HepG2 (cell line): ENCODE results near the gene PID1. TPM values are rescaled to one million over a fixed set of nuclear protein-coding genes. Genes with fewer than 3 reads are reported as not detected.
A peak's percentile ranks its signal among the peaks of the same experiment; 100 is the strongest.

Source experiments
- BCL3 ChIP-seq: sonication (generic); formaldehyde crosslinking; IDR thresholded peaks from 2 replicates; pipeline ENCODE4 v1.5.1; 2020; ENCODE audit warnings: mild to moderate bottlenecking, missing genetic modification reagents, moderate library complexity
- EEA1 ChIP-seq: sonication (generic); formaldehyde crosslinking; IDR thresholded peaks from 2 replicates; pipeline ENCODE4 v1.5.1; 2020; ENCODE audit warnings: mild to moderate bottlenecking, missing genetic modification reagents, borderline replicate concordance
- GABPB1 ChIP-seq: IDR thresholded peaks from 2 replicates; pipeline ENCODE4 v1.6.1; 2016; ENCODE audit warnings: mild to moderate bottlenecking, missing genetic modification reagents, moderate library complexity, missing compliant biosample characterization
- KAT2B ChIP-seq: fragments of 150-350 bp; IDR thresholded peaks from 2 replicates; pipeline ENCODE4 v1.6.1; 2014; ENCODE audit warnings: low read depth, low read length, borderline replicate concordance
- KLF12 ChIP-seq: sonication (generic); formaldehyde crosslinking; IDR thresholded peaks from 2 replicates; pipeline ENCODE4 v1.4.0; 2020; ENCODE audit warnings: missing genetic modification reagents, borderline replicate concordance
- KLF13 ChIP-seq: sonication (generic); formaldehyde crosslinking; IDR thresholded peaks from 2 replicates; pipeline ENCODE4 v1.4.0; 2020; ENCODE audit warnings: mild to moderate bottlenecking, missing genetic modification reagents
- ONECUT2 ChIP-seq: sonication (generic); formaldehyde crosslinking; IDR thresholded peaks from 2 replicates; pipeline ENCODE4 v1.4.0; 2020; ENCODE audit warnings: missing genetic modification reagents
- POGK ChIP-seq: sonication (generic); formaldehyde crosslinking; conservative IDR thresholded peaks from 2 replicates; pipeline ENCODE4 v1.8.0; 2022; ENCODE audit warnings: mild to moderate bottlenecking, moderate library complexity, missing genetic modification reagents
- RFXANK ChIP-seq: IDR thresholded peaks from 2 replicates; pipeline ENCODE4 v1.6.1; 2016
- SKI ChIP-seq: fragments of 450-650 bp; IDR thresholded peaks from one replicate; pipeline ENCODE4 v1.6.1; 2018; ENCODE audit warnings: mild to moderate bottlenecking; ENCODE audit not compliant: partially characterized antibody
- SKIL ChIP-seq: sonication (generic); formaldehyde crosslinking; IDR thresholded peaks from 2 replicates; pipeline ENCODE4 v1.8.0; 2022; ENCODE audit warnings: missing genetic modification reagents, mild to moderate bottlenecking, moderate library complexity, borderline replicate concordance
- SOX5 ChIP-seq: IDR thresholded peaks from 2 replicates; pipeline ENCODE4 v1.6.1; 2016; ENCODE audit warnings: borderline replicate concordance
- TEAD3 ChIP-seq: optimal IDR thresholded peaks from 2 replicates; pipeline ENCODE3; 2016; ENCODE audit warnings: borderline replicate concordance
- XRCC5 ChIP-seq: fragments of 200-400 bp; formaldehyde crosslinking; optimal IDR thresholded peaks from 2 replicates; pipeline ENCODE3; 2017; ENCODE audit warnings: mild to moderate bottlenecking, low read length
- ZBTB34 ChIP-seq: sonication (generic); formaldehyde crosslinking; IDR thresholded peaks from 2 replicates; pipeline ENCODE4 v1.8.0; 2022; ENCODE audit warnings: mild to moderate bottlenecking, missing genetic modification reagents
- ZBTB46 ChIP-seq: sonication (generic); formaldehyde crosslinking; IDR thresholded peaks from 2 replicates; pipeline ENCODE4 v1.4.0; 2020; ENCODE audit warnings: mild to moderate bottlenecking, missing genetic modification reagents, borderline replicate concordance
- ZNF124 ChIP-seq: sonication (generic); formaldehyde crosslinking; IDR thresholded peaks from 2 replicates; pipeline ENCODE4 v1.4.0; 2020; ENCODE audit warnings: missing genetic modification reagents
- ZNF274 ChIP-seq: sonication (generic); formaldehyde crosslinking; IDR thresholded peaks from 2 replicates; pipeline ENCODE4 v1.5.1; 2020; ENCODE audit warnings: mild to moderate bottlenecking, missing genetic modification reagents
- ZNF326 ChIP-seq: sonication (generic); formaldehyde crosslinking; IDR thresholded peaks from 2 replicates; pipeline ENCODE4 v1.4.0; 2020; ENCODE audit warnings: missing genetic modification reagents, borderline replicate concordance
- ZSCAN31 ChIP-seq: sonication (generic); formaldehyde crosslinking; IDR thresholded peaks from 2 replicates; pipeline ENCODE4 v1.5.0; 2020; ENCODE audit warnings: low read depth, mild to moderate bottlenecking, missing genetic modification reagents
- ZSCAN5A ChIP-seq: sonication (generic); formaldehyde crosslinking; IDR thresholded peaks from 2 replicates; pipeline ENCODE4 v1.8.0; 2022; ENCODE audit warnings: mild to moderate bottlenecking, missing genetic modification reagents, borderline replicate concordance
- polyA plus RNA-seq, 8 experiments: library from polyadenylated mRNA; depleted of rRNA in 3 of 8; stranded (reverse) in 7 of 8; unstranded in 1 of 8; fragments of >200 nt; fragmentation: Illumina TruSeq in 4 of 8; extraction: Trizol in 4 of 8; gene quantifications; 2 replicates each; pipeline versions ENCODE4 v1.2.1 to v1.2.3, GENCODE V29; 2011 to 2016; ENCODE audit warnings: low read depth in 4 of 8, missing spikeins in 1 of 8, mixed read lengths in 1 of 8; ENCODE audit not compliant: insufficient read depth in 1 of 8
- total RNA-seq, 5 experiments: library from RNA; depleted of rRNA; stranded (reverse); fragments of >200 nt; fragmentation: Illumina TruSeq; extraction: Trizol; gene quantifications; 2 replicates each; pipeline ENCODE4 v1.2.3, GENCODE V29; 2016; ENCODE audit warnings: low read depth in 1 of 5

PID1 gene
- total and polyA plus RNA-seq, 2 of the 13 experiments (the other 11 are each of a cell fraction or from before 2014, with no cell fraction given) = 0.15 to 0.18 TPM

GRCh38 chr2:229160180-229160579 is 110.9 kb downstream of the PID1 start (continued):
- peak; percentile 96 for TF ChIP-seq ZBTB34 (CRISPR knock-in tag)
- no peak for TF ChIP-seq ZBTB46 (CRISPR knock-in tag)
- TF ChIP-seq TEAD3 = peak; percentile 60
- TF ChIP-seq ZNF274 (CRISPR knock-in tag) = no peak
- peak; percentile 56 for TF ChIP-seq XRCC5
- 0 out of 2 replicates have a peak, but pooled peaks have one; percentile 38 for TF ChIP-seq ZSCAN31 (CRISPR knock-in tag)
- TF ChIP-seq SKIL (CRISPR knock-in tag) = 0 out of 2 replicates have a peak, but pooled peaks have one; percentile 29
- peak; percentile 25 for TF ChIP-seq SKI
- peak; percentile 59; the same call in 1 of the 2 replicates for TF ChIP-seq ZNF124 (CRISPR knock-in tag)
- no peak for TF ChIP-seq BCL3
- TF ChIP-seq ZNF326 = no peak
- no peak for TF ChIP-seq KLF13 (CRISPR knock-in tag)
- TF ChIP-seq ONECUT2 (CRISPR knock-in tag) = no peak
- no peak for TF ChIP-seq KLF12 (CRISPR knock-in tag)
- no peak for TF ChIP-seq KAT2B
- no peak for TF ChIP-seq EEA1 (CRISPR knock-in tag)
- TF ChIP-seq GABPB1 (CRISPR knock-in tag) = peak; percentile 30; the same call in 1 of the 2 replicates
- 0 out of 2 replicates have a peak, but pooled peaks have one; percentile 38 for TF ChIP-seq POGK
- TF ChIP-seq ZSCAN5A (CRISPR knock-in tag) = peak; percentile 60; the same call in 1 of the 2 replicates
- no peak for TF ChIP-seq RFXANK
- peak; percentile 95; the same call in 1 of the 2 replicates for TF ChIP-seq SOX5
